ENCODE data around the gene SAYSD1.

DNA sequence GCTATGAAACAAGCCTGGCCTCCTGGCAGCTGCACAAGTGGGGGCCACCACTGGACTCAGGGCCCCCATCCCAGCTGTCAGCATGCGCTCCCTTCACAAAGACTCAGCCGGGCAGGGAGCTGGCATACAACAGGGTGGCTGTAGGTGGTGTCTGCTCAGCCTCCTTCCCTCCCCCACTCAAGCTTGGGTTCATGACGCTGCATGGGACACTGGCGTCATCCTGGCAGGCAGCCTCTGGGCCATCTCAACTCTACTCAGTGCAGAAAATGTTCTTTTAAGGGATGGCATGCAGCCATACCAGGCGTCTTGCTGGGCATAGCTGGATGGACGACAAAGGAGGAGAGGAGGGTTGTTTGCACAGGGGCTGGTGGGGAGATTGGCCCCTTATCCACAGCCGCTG lies 30.5 kb downstream of the SAYSD1 start:
- TF ChIP-seq, protein P1, sequence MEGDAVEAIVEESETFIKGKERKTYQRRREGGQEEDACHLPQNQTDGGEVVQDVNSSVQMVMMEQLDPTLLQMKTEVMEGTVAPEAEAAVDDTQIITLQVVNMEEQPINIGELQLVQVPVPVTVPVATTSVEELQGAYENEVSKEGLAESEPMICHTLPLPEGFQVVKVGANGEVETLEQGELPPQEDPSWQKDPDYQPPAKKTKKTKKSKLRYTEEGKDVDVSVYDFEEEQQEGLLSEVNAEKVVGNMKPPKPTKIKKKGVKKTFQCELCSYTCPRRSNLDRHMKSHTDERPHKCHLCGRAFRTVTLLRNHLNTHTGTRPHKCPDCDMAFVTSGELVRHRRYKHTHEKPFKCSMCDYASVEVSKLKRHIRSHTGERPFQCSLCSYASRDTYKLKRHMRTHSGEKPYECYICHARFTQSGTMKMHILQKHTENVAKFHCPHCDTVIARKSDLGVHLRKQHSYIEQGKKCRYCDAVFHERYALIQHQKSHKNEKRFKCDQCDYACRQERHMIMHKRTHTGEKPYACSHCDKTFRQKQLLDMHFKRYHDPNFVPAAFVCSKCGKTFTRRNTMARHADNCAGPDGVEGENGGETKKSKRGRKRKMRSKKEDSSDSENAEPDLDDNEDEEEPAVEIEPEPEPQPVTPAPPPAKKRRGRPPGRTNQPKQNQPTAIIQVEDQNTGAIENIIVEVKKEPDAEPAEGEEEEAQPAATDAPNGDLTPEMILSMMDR (IDR thresholded peaks at IDR 0.05), result no peak
- TF ChIP-seq EP300 (IDR thresholded peaks at IDR 0.05) (peak; percentile 24), POLR2AphosphoS5 (IDR thresholded peaks at IDR 0.05) (peak in 1 of 3 donors; percentile 19), POLR2A (IDR thresholded peaks at IDR 0.05) (no peak)

Measured in stomach (tissue), 4 donors.